H1 (cell line): ENCODE results near the gene ATP6V1B1. TPM values are rescaled to one million over a fixed set of nuclear protein-coding genes. Genes with fewer than 3 reads are reported as not detected.

ENCODE experiments used
- CTCF ChIA-PET: fragments of 300-600 bp; sonication (Branson Sonifier 250); formaldehyde crosslinking; loops from one replicate; lab custom pipeline; 2021; ENCODE audit not compliant: partially characterized antibody; lab: Charles Lee
- POLR2A ChIA-PET: fragments of 300-600 bp; sonication (Branson Sonifier 250); formaldehyde crosslinking; loops from one replicate; lab custom pipeline; 2021; ENCODE audit warnings: inconsistent platforms; ENCODE audit not compliant: partially characterized antibody; lab: Charles Lee
- DNase-seq, 2 experiments: peaks; one replicate each; pipeline versions ENCODE4 v3.0.0 to v3.0.0-alpha.2; 2010 to 2022; ENCODE audit warnings: low spot score in 2 of 2, low read depth in 1 of 2, mixed read lengths in 1 of 2
- FAIRE-seq: peaks from 2 replicates; lab custom pipeline; 2011; peaks lifted over from hg19 to GRCh38; lab: Jason Lieb, UNC
- H2AFZ ChIP-seq: 2 replicates; pipeline ENCODE4 v1.8.1; 2012; ENCODE audit warnings: low read length, inconsistent platforms
- H2AK5ac ChIP-seq: 2 replicates; pipeline ENCODE4 v1.6.1; 2013; ENCODE audit warnings: low read depth, low read length
- H2BK120ac ChIP-seq: replicated peaks from 2 replicates; pipeline ENCODE3; 2013; ENCODE audit warnings: low read depth, low read length, inconsistent platforms
- H2BK12ac ChIP-seq: 2 replicates; pipeline ENCODE4 v1.6.1; 2013; ENCODE audit warnings: low read depth, low read length
- H2BK15ac ChIP-seq: 2 replicates; pipeline ENCODE4 v1.6.1; 2013; ENCODE audit warnings: low read length
- H2BK20ac ChIP-seq: 2 replicates; pipeline ENCODE4 v1.6.1; 2013; ENCODE audit warnings: low read length
- H2BK5ac ChIP-seq: 2 replicates; pipeline ENCODE4 v1.6.1; 2013; ENCODE audit warnings: low read depth, low read length
- H3K14ac ChIP-seq: 2 replicates; pipeline ENCODE4 v1.6.1; 2013; ENCODE audit warnings: inconsistent platforms; ENCODE audit not compliant: insufficient read length
- H3K18ac ChIP-seq: 2 replicates; pipeline ENCODE4 v1.6.1; 2013; ENCODE audit warnings: low read length; ENCODE audit errors: extremely low read depth
- H3K23ac ChIP-seq: 2 replicates; pipeline ENCODE4 v1.6.1; 2013; ENCODE audit warnings: inconsistent platforms; ENCODE audit not compliant: insufficient read length
- H3K23me2 ChIP-seq: 2 replicates; pipeline ENCODE4 v1.6.1; 2013; ENCODE audit warnings: low read depth, low read length
- H3K27ac ChIP-seq: 2 replicates; pipeline ENCODE4 v1.6.1; 2011; ENCODE audit warnings: low read depth, low read length, inconsistent platforms
- H3K27me3 ChIP-seq, 4 experiments: replicated peaks in 1 of 4; 1 replicate in 1 of 4; 2 replicates in 3 of 4; pipeline versions ENCODE4 v1.6.1 to v1.8.1; 2011 to 2013; ENCODE audit warnings: low read length in 3 of 4, mild to moderate bottlenecking in 3 of 4, inconsistent platforms in 2 of 4, mixed read lengths in 2 of 4, moderate library complexity in 1 of 4; ENCODE audit not compliant: control insufficient read depth in 3 of 4, insufficient read depth in 3 of 4; ENCODE audit errors: extremely low read depth in 1 of 4
- H3K36me3 ChIP-seq, 4 experiments: 2 replicates each; pipeline versions ENCODE4 v1.6.1 to v1.8.1; 2011 to 2013; ENCODE audit warnings: mild to moderate bottlenecking in 4 of 4, low read length in 3 of 4, moderate library complexity in 2 of 4, control low read depth in 1 of 4, inconsistent platforms in 1 of 4; ENCODE audit not compliant: insufficient read depth in 4 of 4, control insufficient read depth in 2 of 4
- H3K4ac ChIP-seq: replicated peaks from 2 replicates; pipeline ENCODE3; 2013; ENCODE audit warnings: low read length, low read depth, mixed read lengths, inconsistent platforms; ENCODE audit not compliant: insufficient read length
- H3K4me1 ChIP-seq, 4 experiments: replicated peaks in 1 of 4; 1 replicate in 1 of 4; 2 replicates in 3 of 4; pipeline versions ENCODE4 v1.6.1 to v1.8.1; 2011 to 2013; ENCODE audit warnings: low read length in 3 of 4, inconsistent platforms in 2 of 4, mixed read lengths in 1 of 4; ENCODE audit not compliant: insufficient read depth in 4 of 4, control insufficient read depth in 3 of 4
- H3K4me2 ChIP-seq, 2 experiments: 2 replicates each; pipeline versions ENCODE4 v1.6.1 to v1.8.1; 2011 to 2013; ENCODE audit warnings: low read depth in 2 of 2, low read length in 2 of 2, control low read depth in 1 of 2, inconsistent platforms in 1 of 2, mild to moderate bottlenecking in 1 of 2; ENCODE audit not compliant: insufficient read depth in 1 of 2
- H3K4me3 ChIP-seq, 4 experiments: fragments of 200-600, 300-600 bp in 1 of 4; sonication (generic), shearing (Covaris generic), sonication (Bioruptor Twin) in 1 of 4; 2 replicates each; pipeline versions ENCODE4 v1.5.1 to v1.8.1; 2011 to 2016; ENCODE audit warnings: low read length in 4 of 4, low read depth in 3 of 4, control low read depth in 2 of 4, inconsistent platforms in 2 of 4, mild to moderate bottlenecking in 2 of 4, mixed read lengths in 1 of 4, moderate library complexity in 1 of 4; ENCODE audit not compliant: insufficient read depth in 2 of 4; ENCODE audit errors: extremely low read depth in 1 of 4
- H3K56ac ChIP-seq: replicated peaks from 2 replicates; pipeline ENCODE3; 2013; ENCODE audit warnings: low read depth, mild to moderate bottlenecking, mixed read lengths, low read length, inconsistent platforms; ENCODE audit not compliant: insufficient read length
- H3K79me1 ChIP-seq: 2 replicates; pipeline ENCODE4 v1.6.1; 2013; ENCODE audit warnings: low read depth, low read length, control low read depth
- H3K79me2 ChIP-seq, 2 experiments: 2 replicates each; pipeline versions ENCODE4 v1.6.1 to v1.8.1; 2012 to 2013; ENCODE audit warnings: low read length in 2 of 2, mild to moderate bottlenecking in 2 of 2, inconsistent platforms in 1 of 2; ENCODE audit not compliant: insufficient read depth in 2 of 2, control insufficient read depth in 1 of 2
- H3K9ac ChIP-seq, 4 experiments: replicated peaks in 1 of 4; 1 replicate in 1 of 4; 2 replicates in 3 of 4; pipeline versions ENCODE4 v1.6.1 to v1.8.1; 2011 to 2013; ENCODE audit warnings: low read depth in 3 of 4, low read length in 3 of 4, control low read depth in 2 of 4, mild to moderate bottlenecking in 2 of 4, moderate library complexity in 2 of 4, inconsistent platforms in 1 of 4; ENCODE audit errors: extremely low read depth in 1 of 4
- H3K9me3 ChIP-seq, 2 experiments: 2 replicates each; pipeline versions ENCODE4 v1.6.1 to v1.8.1; 2012 to 2013; ENCODE audit warnings: mild to moderate bottlenecking in 2 of 2, moderate library complexity in 2 of 2, control low read depth in 1 of 2, inconsistent platforms in 1 of 2, low read depth in 1 of 2, low read length in 1 of 2, mixed read lengths in 1 of 2; ENCODE audit not compliant: insufficient read depth in 2 of 2
- H4K20me1 ChIP-seq, 2 experiments: replicated peaks in 1 of 2; 2 replicates each; pipeline versions ENCODE3 to v1.8.1; 2011 to 2013; ENCODE audit warnings: inconsistent platforms in 2 of 2, low read length in 2 of 2, mild to moderate bottlenecking in 1 of 2; ENCODE audit not compliant: insufficient read depth in 2 of 2, control insufficient read depth in 1 of 2
- H4K5ac ChIP-seq: 2 replicates; pipeline ENCODE4 v1.6.1; 2013; ENCODE audit warnings: low read length, low read depth, mixed read lengths, inconsistent platforms; ENCODE audit not compliant: insufficient read length
- H4K8ac ChIP-seq: 2 replicates; pipeline ENCODE4 v1.8.0; 2013; ENCODE audit warnings: mild to moderate bottlenecking, moderate library complexity, low read length, inconsistent platforms; ENCODE audit not compliant: insufficient read depth; ENCODE audit errors: extremely low read depth
- H4K91ac ChIP-seq: replicated peaks from 2 replicates; pipeline ENCODE3; 2013; ENCODE audit warnings: low read length, mixed read lengths, inconsistent platforms; ENCODE audit not compliant: insufficient read length
- BCL11A ChIP-seq, 2 experiments: IDR thresholded peaks; one replicate each; pipeline ENCODE4 v1.6.1; 2011; ENCODE audit warnings: low read depth in 2 of 2, low read length in 2 of 2, mild to moderate bottlenecking in 2 of 2
- CBX5 ChIP-seq: fragments of 300-800, 300-1000 bp; sonication (generic); IDR thresholded peaks from 2 replicates; pipeline ENCODE4 v1.7.1; 2016; ENCODE audit warnings: antibody characterized with exemption, low read length, low read depth
- CREB1 ChIP-seq: IDR thresholded peaks from 2 replicates; pipeline ENCODE4 v1.6.1; 2012; ENCODE audit warnings: inconsistent platforms
- GABPA ChIP-seq: IDR thresholded peaks from 2 replicates; pipeline ENCODE4 v1.6.1; 2011; ENCODE audit warnings: mild to moderate bottlenecking, low read length, moderate library complexity, borderline replicate concordance; ENCODE audit not compliant: insufficient read depth
- MAFK ChIP-seq: IDR thresholded peaks from 2 replicates; pipeline ENCODE4 v1.6.1; 2012; ENCODE audit warnings: low read depth, mild to moderate bottlenecking, improper control_type of control experiment, low read length
- SIRT6 ChIP-seq: IDR thresholded peaks from one replicate; pipeline ENCODE4 v1.7.1; 2012; ENCODE audit warnings: low read length, inconsistent platforms
- TBP ChIP-seq: IDR thresholded peaks from 2 replicates; pipeline ENCODE4 v1.6.1; 2011; ENCODE audit warnings: low read depth, low read length, improper control_type of control experiment
- TCF12 ChIP-seq: IDR thresholded peaks from 2 replicates; pipeline ENCODE4 v1.6.1; 2011; ENCODE audit warnings: low read depth, mild to moderate bottlenecking, low read length
- TEAD4 ChIP-seq: IDR thresholded peaks from 2 replicates; pipeline ENCODE4 v1.6.1; 2012; ENCODE audit warnings: low read depth, low read length, inconsistent platforms, mixed read lengths
- WGBS, 2 experiments: shearing (Covaris generic) in 1 of 2; methylation state at CpG; one replicate each; pipeline versions ENCODE4 v1.1.6 to v1.1.7; 2013 to 2015; ENCODE audit warnings: low lambda C conversion rate in 2 of 2, mixed read lengths in 2 of 2, inconsistent platforms in 1 of 2, low coverage in 1 of 2, missing lambda C conversion rate in 1 of 2; ENCODE audit not compliant: insufficient replicate concordance in 2 of 2, insufficient coverage in 1 of 2, insufficient read length in 1 of 2; ENCODE audit errors: extremely low coverage in 1 of 2, missing lambda C conversion rate in 1 of 2; 5-methylcytosine and 5-hydroxymethylcytosine counted together
- polyA plus RNA-seq, 7 experiments: library from polyadenylated mRNA; depleted of rRNA in 3 of 7; stranded (reverse) in 5 of 7; unstranded in 2 of 7; fragments of >200 nt in 5 of 7; fragments of 200-250 nt in 2 of 7; gene quantifications; 1 replicate in 5 of 7; 2 replicates in 1 of 7; 4 replicates in 1 of 7; pipeline versions ENCODE4 v1.2.1 to v1.2.3, GENCODE V29; 2011 to 2013; ENCODE audit warnings: missing spikeins in 2 of 7, mixed read lengths in 2 of 7
- total RNA-seq: library from RNA; stranded (reverse); fragmentation: NEBNext Ultra II Directional; extraction: Animal tissue kit (Norgen Biotek cat#: 25700); gene quantifications from 2 replicates; pipeline ENCODE4 v1.2.1, GENCODE V29; 2021

The ATP6V1B1 gene
- total and polyA plus RNA-seq, 2 of the 8 experiments (the other 6 are each of a cell fraction or from before 2014, with no cell fraction given), result not detected

GRCh38 chr2:70990216-70990615 is 54.5 kb downstream of the ATP6V1B1 start:
- Histone ChIP-seq H2AFZ (no peak overlapping the region), H4K20me1 (peaks cover 3 to 22% of the 10 kb centered on the region in 2 experiments), H2BK120ac (no peak overlapping the region), H3K4me1 (peaks cover 0 to 5% (median 3%) of the 10 kb centered on the region in 4 experiments; a peak in 3 of 7 replicates), H3K9ac (no peak overlapping the region)
- no peak for DNase-seq
- TF ChIP-seq CBX5, result no peak
- no peak for TF ChIP-seq GABPA
- TF ChIP-seq SIRT6, result no peak
- no peak for TF ChIP-seq MAFK
- TF ChIP-seq CREB1, result no peak
- TF ChIP-seq TEAD4, result no peak
- no peak for TF ChIP-seq TBP
- TF ChIP-seq BCL11A (IDR thresholded peaks at IDR 0.05; ENCODE audit: low read depth in 2 of 2, low read length in 2 of 2), result no peak
- no peak for TF ChIP-seq TCF12
- TF ChIP-seq, all 59 proteins: peak for 0
- no peak overlapping the region for H3K4me2 ChIP-seq
- no peak overlapping the region for H3K4ac ChIP-seq
- 71% methylated on average over 5 of the region's 5 CpGs; no CpG with 5 or more reads in 1 of the 2 experiments for WGBS, 2 experiments
- no peak overlapping the region for H3K56ac ChIP-seq
- POLR2A ChIA-PET, result interaction anchor here (0.9 kb wide), 1 partner anchor 20 kb away, joined by 3 read pairs; no protein-coding TSS in a partner anchor
- no peaks in the 10 kb centered on the region for H3K9me3 ChIP-seq
- no peaks in the 10 kb centered on the region; a peak in 2 of 7 replicates for H3K27me3 ChIP-seq
- H2BK5ac ChIP-seq, result no peak overlapping the region
- no peak overlapping the region for H4K5ac ChIP-seq
- H3K36me3 ChIP-seq, result peaks cover 0 to 9% (median 2%) of the 10 kb centered on the region in 4 experiments; a peak in 2 of 8 replicates
- H3K14ac ChIP-seq, result no peak overlapping the region
- H2BK15ac ChIP-seq, result no peak overlapping the region
- no peak overlapping the region for H2BK12ac ChIP-seq
- peaks cover 10% of the 10 kb centered on the region for H3K23me2 ChIP-seq
- no peak overlapping the region for H4K8ac ChIP-seq
- no peak overlapping the region for H2AK5ac ChIP-seq
- H3K27ac ChIP-seq, result no peak overlapping the region
- H3K23ac ChIP-seq, result no peak overlapping the region
- FAIRE-seq, result no peak
- H3K79me2 ChIP-seq, result peaks cover 0 to 13% of the 10 kb centered on the region in 2 experiments; a peak in 2 of 4 replicates
- CTCF ChIA-PET, result interaction anchor here (2.0 kb wide), 1 partner anchor 9 kb away, joined by 4 read pairs; no protein-coding TSS in a partner anchor
- H3K79me1 ChIP-seq, result peaks cover 13% of the 10 kb centered on the region
- H4K91ac ChIP-seq, result no peak overlapping the region
- H2BK20ac ChIP-seq, result no peak overlapping the region
- no peak overlapping the region for H3K18ac ChIP-seq
- no peak overlapping the region for H3K4me3 ChIP-seq
